ENCODE data around the gene HLA-G. TPM values are rescaled to one million over a fixed set of nuclear protein-coding genes. Genes with fewer than 3 reads are reported as not detected.
"Not testable (repeated sequence)": the region's sequence is repeated elsewhere in the genome, so short reads cannot be mapped to it uniquely, and the experiment has no call there.

HLA-G gene
- total RNA-seq, result 0.16 TPM

DNA sequence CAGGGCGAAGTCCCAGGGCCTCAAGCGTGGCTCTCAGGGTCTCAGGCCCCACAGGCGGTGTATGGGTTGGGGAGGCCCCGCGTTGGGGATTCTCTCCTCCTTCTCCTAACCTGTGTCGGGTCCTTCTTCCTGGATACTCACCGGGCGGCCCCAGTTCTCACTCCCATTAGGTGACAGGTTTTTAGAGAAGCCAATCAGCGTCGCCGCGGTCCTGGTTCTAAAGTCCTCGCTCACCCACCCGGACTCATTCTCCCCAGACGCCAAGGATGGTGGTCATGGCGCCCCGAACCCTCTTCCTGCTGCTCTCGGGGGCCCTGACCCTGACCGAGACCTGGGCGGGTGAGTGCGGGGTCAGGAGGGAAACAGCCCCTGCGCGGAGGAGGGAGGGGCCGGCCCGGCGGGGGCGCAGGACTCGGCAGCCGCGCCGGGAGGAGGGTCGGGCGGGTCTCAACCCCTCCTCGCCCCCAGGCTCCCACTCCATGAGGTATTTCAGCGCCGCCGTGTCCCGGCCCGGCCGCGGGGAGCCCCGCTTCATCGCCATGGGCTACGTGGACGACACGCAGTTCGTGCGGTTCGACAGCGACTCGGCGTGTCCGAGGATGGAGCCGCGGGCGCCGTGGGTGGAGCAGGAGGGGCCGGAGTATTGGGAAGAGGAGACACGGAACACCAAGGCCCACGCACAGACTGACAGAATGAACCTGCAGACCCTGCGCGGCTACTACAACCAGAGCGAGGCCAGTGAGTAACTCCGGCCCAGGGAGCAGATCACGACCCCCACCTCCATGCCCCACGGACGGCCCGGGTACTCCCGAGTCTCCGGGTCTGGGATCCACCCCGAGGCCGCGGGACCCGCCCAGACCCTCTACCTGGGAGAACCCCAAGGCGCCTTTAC lies at the start of gene HLA-G:
Gene HLA-G (plus strand): TSS at position 247 of the 892 bp plus-strand sequence. CDS start 20 bp downstream, at position 267.
- no peak for ATAC-seq

GRCh38 chr6:29780019-29780698 lies 47.5 kb upstream of the HLA-G start:
- ATAC-seq, result not testable (repeated sequence)

DNA sequence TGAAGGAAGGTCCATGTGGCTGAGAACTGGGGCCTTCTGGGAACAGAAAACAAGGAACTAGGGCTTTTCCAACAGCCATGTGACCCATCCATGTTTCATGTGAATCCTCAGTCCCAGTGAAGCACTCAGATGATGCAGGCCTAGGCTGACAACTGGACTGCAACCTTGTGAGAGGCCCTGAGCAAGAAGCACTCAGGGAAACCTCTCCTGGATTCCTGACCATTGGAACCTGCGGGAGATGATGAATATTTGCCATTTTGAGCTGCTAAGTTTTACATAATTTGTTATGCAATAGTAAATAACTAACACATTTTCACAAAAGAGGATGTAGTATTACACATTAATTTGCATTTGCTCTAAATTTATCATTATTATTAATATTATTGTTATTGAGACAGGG lies 38.4 kb upstream of the HLA-G start:
- ATAC-seq, result no peak

DNA sequence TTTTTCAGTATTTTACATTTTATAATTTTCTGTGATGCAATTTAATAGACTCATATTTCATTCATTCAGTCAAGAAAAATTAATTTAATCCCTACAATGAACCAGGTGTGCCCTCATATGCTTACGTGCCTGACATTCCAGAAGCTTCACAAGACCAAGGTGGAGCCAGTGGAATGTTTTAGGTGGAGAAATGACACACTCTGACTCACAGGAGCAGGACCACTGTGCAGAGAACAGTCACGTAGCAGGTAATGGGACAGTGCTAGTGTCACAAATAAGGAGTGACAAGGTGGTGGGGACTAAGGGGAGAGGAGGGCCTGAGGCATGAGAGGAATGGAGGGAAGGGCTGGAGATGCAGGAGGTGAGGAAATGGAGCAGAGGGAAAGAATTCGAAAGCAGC lies 37.0 kb upstream of the HLA-G start:
- ATAC-seq, result peak; percentile 89

DNA sequence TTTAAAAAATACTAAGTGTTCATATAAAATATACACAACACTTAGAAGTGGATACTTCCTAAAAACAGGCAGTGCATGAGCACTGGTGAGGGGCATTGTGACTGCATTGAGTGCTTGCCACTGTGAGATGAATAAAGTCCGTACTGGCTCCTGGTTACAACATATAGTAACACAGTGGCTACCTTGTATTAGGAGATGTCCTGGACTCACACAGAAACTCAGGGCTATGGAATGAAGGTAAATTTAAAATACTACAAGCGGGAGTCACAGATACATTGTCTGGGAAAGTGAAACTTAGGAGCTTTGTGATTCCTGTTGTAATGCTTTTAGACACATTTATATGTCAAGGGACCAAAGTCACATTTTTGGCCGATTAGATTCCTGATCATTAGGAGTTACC lies 36.5 kb upstream of the HLA-G start:
- ATAC-seq, result no peak

GRCh38 chr6:29791786-29792122 lies 35.9 kb upstream of the HLA-G start:
- ATAC-seq, result peak; percentile 21

DNA sequence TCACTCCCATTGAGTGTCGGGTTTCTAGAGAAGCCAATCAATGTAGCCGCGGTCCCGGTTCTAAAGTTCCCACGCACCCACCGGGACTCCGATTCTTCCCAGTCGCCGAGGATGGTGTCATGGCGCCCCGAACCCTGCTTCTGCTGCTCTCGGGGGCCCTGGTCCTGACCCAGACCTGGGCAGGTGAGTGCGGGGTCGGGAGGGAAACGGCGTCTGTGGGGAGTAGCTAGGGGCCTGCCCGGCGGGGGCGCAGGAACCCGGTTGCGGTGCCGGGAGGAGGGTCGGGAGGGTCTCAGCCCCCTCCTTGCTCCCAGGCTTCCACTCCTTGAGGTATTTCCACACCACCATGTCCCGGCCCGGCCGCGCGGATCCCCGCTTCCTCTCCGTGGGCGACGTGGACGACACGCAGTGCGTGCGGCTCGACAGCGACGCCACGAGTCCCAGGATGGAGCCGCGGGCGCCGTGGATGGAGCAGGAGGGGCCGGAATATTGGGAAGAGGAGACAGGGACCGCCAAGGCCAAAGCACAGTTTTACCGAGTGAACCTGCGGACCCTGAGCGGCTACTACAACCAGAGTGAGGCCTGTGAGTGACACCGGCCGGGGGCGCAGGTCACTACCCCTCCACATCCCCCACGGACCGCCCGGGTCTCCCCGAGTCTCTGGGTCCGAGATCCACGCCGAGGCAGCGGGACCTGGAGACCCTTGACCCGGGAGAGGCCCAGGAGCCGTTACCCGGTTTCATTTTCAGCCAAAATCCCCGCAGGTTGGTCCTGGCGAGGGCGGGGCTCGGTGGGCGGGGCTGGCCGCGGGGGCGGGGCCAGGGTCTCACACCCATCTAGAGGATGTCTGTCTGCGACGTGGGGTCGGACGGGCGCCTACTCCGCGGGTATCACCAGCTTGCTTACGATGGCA lies 35.2 kb upstream of the HLA-G start:
- peak; percentile 71 for ATAC-seq

- no peak for ATAC-seq
Observed at GRCh38 chr6:29793036-29793356, 34.6 kb upstream of the HLA-G start.

DNA sequence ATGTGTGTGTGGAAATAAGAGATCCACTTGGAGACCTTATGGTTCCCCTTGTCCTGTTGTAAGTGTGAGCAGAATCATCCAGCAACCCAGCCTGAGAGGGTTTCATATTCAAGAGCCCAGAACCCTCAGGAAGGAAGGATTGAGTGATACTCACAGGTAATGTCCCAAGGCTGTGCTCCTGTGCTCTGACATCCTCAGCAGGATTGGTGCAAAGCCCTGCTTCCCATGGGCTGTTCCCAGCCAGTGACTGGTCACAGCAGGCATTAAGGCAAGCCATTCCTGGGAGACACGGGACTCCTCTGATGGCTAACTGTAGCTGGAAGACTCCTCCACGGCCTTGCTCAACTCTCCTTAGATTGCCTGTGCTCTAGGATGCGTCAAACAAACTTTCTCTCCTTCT lies 33.8 kb upstream of the HLA-G start:
- no peak for ATAC-seq

DNA sequence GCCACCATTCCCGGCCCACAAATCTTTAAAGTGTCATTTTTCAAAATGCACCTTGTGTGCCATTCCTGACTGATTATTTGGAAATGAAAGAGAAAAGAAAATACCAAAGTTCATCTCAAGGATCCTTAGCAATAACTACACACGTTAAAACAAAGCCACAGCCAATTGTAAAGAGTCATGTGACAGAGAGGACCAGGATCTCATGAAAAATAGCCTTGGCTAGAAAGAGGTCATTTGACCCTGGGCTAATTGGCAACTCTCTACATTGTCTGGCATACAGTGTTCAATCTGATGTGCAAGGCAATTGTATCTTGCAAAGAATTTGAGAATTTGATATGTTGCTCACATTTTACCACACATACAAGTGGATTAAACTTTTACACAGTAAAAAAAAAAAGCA lies 31.6 kb upstream of the HLA-G start:
- no peak for ATAC-seq

DNA sequence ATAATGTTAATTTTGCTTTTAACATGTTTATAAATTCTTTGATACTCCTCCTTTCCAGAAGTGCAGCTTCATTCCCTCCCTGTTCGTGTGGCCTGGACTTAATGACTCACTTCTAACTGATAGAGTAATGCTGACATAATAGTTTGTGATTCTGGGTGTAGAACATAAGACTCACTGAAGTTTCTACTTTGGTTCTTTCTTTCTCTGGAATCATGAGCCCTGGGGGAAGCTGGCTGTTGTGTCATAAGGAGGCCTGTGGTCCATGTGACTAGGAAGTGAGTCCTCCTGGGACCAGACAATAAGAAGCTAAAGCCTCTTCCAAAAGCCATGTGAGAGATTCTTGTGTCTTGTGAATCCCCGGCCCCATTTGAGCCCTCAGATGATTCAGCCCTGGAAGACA lies 30.5 kb upstream of the HLA-G start:
- peak; percentile 39 for ATAC-seq

- no peak for ATAC-seq
Observed at GRCh38 chr6:29797966-29798365, 29.7 kb upstream of the HLA-G start.

DNA sequence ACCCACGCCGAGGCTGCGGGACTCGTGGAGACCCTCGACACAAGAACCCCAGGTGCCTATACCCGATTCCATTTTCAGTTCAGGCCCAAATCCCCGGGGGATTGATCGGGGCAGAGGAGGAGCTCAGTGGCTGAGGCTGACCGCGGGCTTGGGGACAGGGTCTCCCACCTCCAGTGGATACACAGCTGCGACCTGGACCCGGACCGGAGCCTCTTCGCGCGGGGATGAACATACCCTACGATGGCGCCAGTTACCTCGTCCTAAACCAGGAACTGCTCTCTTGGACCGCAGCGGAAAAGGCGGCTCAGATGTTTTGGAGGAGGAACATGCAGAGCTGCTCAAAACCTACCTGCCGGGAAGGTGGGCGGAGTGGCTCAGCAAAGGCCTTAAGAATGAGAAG lies 27.4 kb upstream of the HLA-G start:
- no peak for ATAC-seq

DNA sequence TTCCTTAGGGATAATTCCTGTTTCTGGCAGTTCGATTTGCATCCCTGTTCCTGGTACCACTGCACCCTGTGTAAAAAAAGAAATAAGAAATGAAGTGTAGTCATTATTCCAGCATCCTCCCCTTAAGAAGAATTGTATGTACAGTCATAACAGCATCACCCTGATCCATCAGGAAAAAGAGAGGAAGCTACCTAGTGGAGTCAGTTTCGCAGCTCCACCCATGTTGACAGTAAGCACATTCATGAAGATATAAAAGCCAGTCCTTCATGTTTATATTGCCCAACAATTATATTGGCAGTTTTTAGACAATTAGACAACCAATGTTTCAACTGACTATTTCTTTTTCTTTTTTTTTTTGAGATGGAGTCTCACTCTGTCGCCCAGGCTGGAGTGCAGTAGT lies 21.2 kb upstream of the HLA-G start:
- peak; percentile 28 for ATAC-seq

DNA sequence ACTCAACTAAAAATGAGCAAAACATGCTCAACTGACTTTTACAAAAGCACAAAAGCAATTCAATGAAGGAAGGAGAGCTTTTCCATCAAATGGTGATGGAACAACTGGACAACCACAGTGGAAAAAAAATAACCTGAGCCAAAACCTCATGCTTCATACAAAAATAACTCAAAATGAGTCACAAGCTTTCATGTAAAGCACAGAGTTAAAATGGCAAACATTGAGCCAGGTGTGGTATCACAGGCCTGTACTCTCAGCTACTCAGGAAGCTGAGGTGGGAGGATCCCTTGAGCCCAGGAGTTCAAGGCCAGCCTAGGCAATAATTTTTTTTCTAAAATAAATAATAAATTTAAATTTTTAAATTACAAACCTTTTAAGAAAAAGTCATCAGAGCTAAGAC lies 18.4 kb upstream of the HLA-G start:
- ATAC-seq, result no peak

GRCh38 chr6:29810371-29810770 lies 17.3 kb upstream of the HLA-G start:
- ATAC-seq, result no peak

GRCh38 chr6:29811377-29811776 lies 16.2 kb upstream of the HLA-G start:
- no peak for ATAC-seq

DNA sequence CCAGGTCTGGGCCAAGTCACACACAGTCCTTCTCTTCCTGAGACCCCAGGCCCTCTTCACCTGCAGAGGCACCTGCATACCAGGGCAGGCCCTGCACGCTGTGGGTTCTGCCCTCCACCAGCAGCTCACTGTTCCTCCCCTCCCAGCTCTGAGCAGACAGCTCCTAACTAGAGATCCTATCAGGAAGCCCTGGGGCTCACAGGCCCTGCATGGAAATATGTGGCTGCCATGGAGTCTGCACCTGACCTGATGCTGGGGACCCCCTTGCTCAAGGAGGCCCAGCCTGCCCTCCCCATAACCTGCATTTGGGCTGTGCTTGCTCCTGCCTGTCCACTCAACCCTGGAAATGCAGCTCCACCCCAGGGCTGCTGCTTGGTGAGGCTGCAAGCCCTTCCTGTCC lies 14.6 kb upstream of the HLA-G start:
- peak; percentile 8 for ATAC-seq

DNA sequence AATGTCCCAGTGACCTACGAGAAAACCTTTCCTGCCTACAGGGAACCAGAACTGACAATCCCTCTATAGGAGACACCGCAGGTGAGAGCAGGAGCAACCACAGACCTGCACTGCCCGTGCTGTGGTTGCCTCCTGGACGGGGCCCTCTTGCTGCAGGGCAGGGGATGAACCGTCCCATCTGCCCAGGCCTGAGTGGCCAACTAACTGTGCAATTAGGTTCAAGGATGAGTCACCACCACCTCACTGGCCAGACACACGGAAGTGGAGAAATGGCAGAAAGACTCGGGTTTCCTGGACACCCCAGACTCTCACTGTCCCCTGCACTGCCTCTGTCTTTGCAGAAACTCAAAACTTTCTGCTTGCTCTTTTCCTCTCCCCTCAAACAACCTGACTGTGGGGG lies 13.8 kb upstream of the HLA-G start:
- ATAC-seq, result peak; percentile 60

DNA sequence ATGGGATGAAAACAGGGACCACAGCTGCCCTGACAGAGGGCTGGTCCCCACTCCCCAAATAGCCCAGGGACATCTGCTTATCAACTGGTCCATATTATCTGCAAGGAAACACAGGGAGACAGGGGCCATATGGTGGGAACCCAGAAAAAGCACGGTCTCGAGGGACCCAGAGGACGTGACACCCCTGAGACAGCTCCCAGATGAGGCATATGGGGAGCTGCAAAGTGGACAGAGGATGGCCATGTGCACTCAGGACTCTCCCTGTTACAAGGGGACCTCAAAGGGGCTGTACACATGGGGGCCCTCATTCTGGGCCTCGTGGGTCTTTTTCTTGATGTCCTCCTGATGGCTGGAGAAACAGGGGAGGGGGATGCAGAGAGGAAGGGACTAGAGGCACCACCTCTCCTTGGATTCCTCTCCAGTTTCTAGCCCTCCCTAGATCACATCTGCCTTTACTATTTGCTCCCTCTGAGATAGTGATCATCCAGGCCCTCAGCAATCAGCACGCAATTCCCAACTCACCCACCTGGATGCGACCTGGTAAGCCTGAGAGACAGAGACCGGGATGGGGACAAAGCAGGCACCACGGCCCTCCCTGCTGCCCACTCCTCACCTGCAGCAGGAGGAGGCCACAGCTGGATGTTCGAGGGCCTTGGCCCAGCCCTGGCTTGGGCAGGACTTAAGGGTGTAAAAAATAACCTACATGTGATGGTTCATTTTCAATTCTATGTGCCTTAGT lies 13.1 kb upstream of the HLA-G start:
- ATAC-seq, result no peak

GRCh38 chr6:29815118-29815750 lies 12.4 kb upstream of the HLA-G start:
- ATAC-seq, result no peak

DNA sequence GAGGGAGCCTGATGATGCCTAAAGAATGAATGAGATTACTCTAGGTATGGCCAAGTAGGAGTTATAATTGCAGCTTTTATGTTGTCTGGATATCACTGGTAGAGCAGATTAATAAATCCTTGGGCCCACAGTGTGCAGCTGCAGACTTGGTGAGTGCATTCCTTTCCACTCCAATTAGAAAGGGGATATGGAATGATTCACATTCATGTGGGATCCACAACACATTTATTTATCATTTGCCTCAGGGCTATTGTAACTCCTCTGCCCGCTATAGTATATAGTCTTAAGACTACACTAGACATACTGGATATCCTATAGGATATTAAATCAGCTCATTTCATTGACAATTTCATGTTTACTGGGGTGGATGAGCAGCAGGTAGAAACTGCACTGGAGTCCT lies 11.6 kb upstream of the HLA-G start:
- no peak for ATAC-seq
